ENCODE data around the gene PLCG1.

The PLCG1 gene

DNA sequence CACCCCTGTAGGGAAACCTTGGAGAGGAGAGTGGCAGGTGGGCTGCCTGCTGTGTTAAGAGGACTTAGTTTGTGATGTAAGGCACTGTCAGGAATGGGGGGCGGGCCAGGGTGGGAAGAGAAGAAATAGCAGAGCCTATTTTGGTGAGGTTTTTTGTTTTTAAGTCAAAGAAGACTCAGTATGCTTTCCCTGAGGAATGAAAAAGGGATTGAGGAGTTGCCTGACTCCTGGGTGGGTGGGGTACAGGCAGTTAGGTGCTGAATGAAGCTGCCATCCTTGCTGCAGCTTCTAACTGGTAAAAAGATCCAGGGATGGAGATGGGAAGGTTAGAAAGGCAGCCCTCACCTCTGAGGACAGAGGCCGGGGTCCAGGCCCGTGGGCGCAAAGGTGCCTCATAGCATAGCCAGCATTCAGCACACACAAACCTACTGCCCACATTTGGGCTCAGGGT, 37.9 kb downstream of the PLCG1 start:
- FAIRE-seq: no peak
- TF ChIP-seq POLR2AphosphoS5 (IDR thresholded peaks at IDR 0.05; ENCODE audit: low read depth, low read length) (no peak), SPI1 (IDR thresholded peaks at IDR 0.05; ENCODE audit: low read depth, low read length) (no peak), TAF1 (IDR thresholded peaks at IDR 0.05; ENCODE audit: low read depth, low read length) (no peak)
- DNase-seq (ENCODE audit: insufficient read length, low spot score): no peak

DNA sequence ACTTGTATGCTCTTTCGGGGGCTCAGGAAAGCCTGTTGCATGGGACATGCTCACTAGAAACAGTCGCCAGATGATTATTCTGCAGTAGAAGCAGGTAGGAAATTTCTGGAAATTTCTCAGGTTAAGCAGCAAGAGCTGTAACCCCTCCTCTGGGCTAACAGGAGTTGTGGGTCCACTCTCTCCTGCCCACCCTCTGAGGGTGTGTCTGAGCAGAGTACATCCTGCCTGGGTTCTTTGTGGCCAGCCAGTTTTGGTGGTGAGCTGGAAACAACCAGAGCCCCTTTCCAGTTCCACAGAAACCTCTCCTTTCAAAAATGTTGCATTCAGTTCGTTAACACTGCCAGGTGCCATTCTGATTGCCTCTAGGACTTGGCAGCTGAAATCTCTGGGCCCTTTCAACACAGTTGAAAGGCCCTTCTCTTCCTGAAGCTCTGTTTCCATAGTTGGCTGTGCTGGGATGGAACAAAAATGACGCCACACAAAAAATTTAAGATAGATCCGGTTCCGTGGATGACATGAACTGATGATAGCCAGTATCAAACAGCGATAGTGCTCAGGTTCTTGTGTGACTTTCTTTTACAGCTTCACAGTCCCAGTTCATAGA, 38.5 kb downstream of the PLCG1 start:
- DNase-seq (ENCODE audit: insufficient read length, low spot score) (no peak), FAIRE-seq (no peak)
- TF ChIP-seq SPI1 (IDR thresholded peaks at IDR 0.05; ENCODE audit: low read depth, low read length) (no peak), TAF1 (IDR thresholded peaks at IDR 0.05; ENCODE audit: low read depth, low read length) (no peak), POU2F2 (IDR thresholded peaks at IDR 0.05; ENCODE audit: low read depth, low read length) (no peak)

- DNase-seq (ENCODE audit: insufficient read length, low spot score) (no peak), FAIRE-seq (no peak)
- no peak for TF ChIP-seq POU2F2 (IDR thresholded peaks at IDR 0.05; ENCODE audit: low read depth, low read length)
These were observed 39.6 kb downstream of the PLCG1 start for GRCh38 chr20:41176711-41177552.

DNA sequence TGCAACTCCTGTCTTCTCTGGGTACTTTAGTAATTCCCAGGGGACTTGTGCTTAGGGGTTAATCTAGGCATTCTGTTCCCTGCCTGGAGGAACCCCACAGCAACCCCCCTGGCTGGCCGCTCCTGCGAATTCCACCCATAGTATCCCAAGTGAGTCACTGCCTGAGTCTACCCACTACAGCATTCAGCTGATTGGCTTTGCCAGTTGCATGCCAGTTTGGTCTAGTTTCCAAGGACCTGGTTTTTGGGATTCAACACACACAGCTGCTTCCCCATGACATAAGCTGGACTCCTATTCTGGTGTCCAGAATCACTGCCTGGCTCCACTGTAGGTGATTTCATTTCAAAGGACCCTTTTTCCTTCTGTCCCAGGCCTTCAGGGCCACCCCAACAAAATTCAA, 40.3 kb downstream of the PLCG1 start:
- TF ChIP-seq PAX5 (IDR thresholded peaks at IDR 0.05; ENCODE audit: insufficient read depth, low read length, severe bottlenecking): no peak
- DNase-seq (ENCODE audit: insufficient read length, low spot score) (no peak), FAIRE-seq (no peak)

GRCh38 chr20:41178495-41178894, 41.2 kb downstream of the PLCG1 start:
- TF ChIP-seq SPI1 (IDR thresholded peaks at IDR 0.05; ENCODE audit: low read depth, low read length): no peak
- no peak for TF ChIP-seq POLR2A (IDR thresholded peaks at IDR 0.05; ENCODE audit: low read depth, low read length)
- no peak for TF ChIP-seq POLR2AphosphoS5 (IDR thresholded peaks at IDR 0.05; ENCODE audit: low read depth, low read length)
- no peak for TF ChIP-seq POU2F2 (IDR thresholded peaks at IDR 0.05; ENCODE audit: low read depth, low read length)
- TF ChIP-seq TAF1 (IDR thresholded peaks at IDR 0.05; ENCODE audit: low read depth, low read length): no peak
- no peak for TF ChIP-seq PAX5 (IDR thresholded peaks at IDR 0.05; ENCODE audit: insufficient read depth, low read length, severe bottlenecking)
- FAIRE-seq: no peak
- no peak for DNase-seq (ENCODE audit: insufficient read length, low spot score)

DNA sequence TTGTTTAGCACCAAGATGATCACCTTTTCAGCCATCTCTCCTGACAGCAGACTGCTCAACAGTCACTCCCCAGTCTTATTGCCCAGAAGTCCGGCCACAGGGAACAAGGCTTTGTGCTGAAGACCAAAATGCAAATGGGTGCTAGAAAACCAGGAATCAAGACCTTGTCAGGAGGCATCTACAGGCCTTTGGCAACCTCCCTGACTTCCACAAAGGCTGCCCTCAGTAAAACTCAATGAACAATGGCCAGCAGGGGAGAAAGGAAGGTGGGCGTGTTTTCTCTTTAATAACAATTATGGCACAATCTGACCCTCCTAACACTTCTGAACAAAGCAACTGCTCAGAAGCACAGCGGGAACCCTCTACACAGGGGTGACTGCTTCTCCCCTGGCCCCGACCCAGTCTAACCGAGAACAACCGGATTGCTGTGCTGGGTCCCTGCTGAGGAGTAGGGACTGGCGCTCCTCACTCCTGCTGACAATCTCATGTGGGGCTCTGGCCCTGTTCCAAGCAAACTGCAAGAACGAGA, 41.6 kb downstream of the PLCG1 start:
- no peak for DNase-seq (ENCODE audit: insufficient read length, low spot score)
- no peak for FAIRE-seq
- no peak for TF ChIP-seq POLR2A (IDR thresholded peaks at IDR 0.05; ENCODE audit: low read depth, low read length)

- no peak for TF ChIP-seq POLR2AphosphoS5 (IDR thresholded peaks at IDR 0.05; ENCODE audit: low read depth, low read length)
- TF ChIP-seq SPI1 (IDR thresholded peaks at IDR 0.05; ENCODE audit: low read depth, low read length): no peak
- TF ChIP-seq POU2F2 (IDR thresholded peaks at IDR 0.05; ENCODE audit: low read depth, low read length): no peak
- TF ChIP-seq TAF1 (IDR thresholded peaks at IDR 0.05; ENCODE audit: low read depth, low read length): no peak
- TF ChIP-seq POLR2A (IDR thresholded peaks at IDR 0.05; ENCODE audit: low read depth, low read length): no peak
- TF ChIP-seq PAX5 (IDR thresholded peaks at IDR 0.05; ENCODE audit: insufficient read depth, low read length, severe bottlenecking): no peak
- FAIRE-seq (no peak), DNase-seq (ENCODE audit: insufficient read length, low spot score) (no peak)
These were observed 42.6 kb downstream of the PLCG1 start for GRCh38 chr20:41179961-41180360.

GRCh38 chr20:41180599-41181333, 43.4 kb downstream of the PLCG1 start:
- FAIRE-seq (no peak), DNase-seq (ENCODE audit: insufficient read length, low spot score) (no peak)
- TF ChIP-seq SPI1 (IDR thresholded peaks at IDR 0.05; ENCODE audit: low read depth, low read length): no peak
- no peak for TF ChIP-seq POLR2A (IDR thresholded peaks at IDR 0.05; ENCODE audit: low read depth, low read length)
- no peak for TF ChIP-seq POU2F2 (IDR thresholded peaks at IDR 0.05; ENCODE audit: low read depth, low read length)
- TF ChIP-seq PAX5 (IDR thresholded peaks at IDR 0.05; ENCODE audit: insufficient read depth, low read length, severe bottlenecking): no peak
- no peak for TF ChIP-seq POLR2AphosphoS5 (IDR thresholded peaks at IDR 0.05; ENCODE audit: low read depth, low read length)
- no peak for TF ChIP-seq TAF1 (IDR thresholded peaks at IDR 0.05; ENCODE audit: low read depth, low read length)

DNA sequence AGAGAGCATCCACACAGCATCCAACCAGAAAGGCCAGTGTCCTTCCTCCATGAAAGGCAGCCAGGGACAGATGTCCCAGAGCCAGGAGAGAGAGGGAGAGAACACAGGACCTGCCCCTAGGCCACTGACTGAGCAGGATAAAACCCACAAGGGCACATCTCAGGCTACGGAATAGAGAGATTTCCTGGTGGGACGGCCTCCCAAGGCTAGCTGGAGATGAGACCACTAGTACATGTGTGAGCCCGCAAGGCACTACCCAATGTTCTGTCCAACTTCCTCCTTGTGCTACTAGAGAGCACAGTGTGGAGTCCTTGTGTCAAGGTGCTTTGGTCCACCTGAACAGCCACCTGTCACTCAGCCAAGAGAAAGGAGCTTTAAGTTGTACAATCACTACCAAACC, 44.2 kb downstream of the PLCG1 start:
- TF ChIP-seq POU2F2 (IDR thresholded peaks at IDR 0.05; ENCODE audit: low read depth, low read length) (no peak), POLR2AphosphoS5 (IDR thresholded peaks at IDR 0.05; ENCODE audit: low read depth, low read length) (no peak), SPI1 (IDR thresholded peaks at IDR 0.05; ENCODE audit: low read depth, low read length) (no peak), PAX5 (IDR thresholded peaks at IDR 0.05; ENCODE audit: insufficient read depth, low read length, severe bottlenecking) (no peak), POLR2A (IDR thresholded peaks at IDR 0.05; ENCODE audit: low read depth, low read length) (no peak), TAF1 (IDR thresholded peaks at IDR 0.05; ENCODE audit: low read depth, low read length) (no peak)
- DNase-seq (ENCODE audit: insufficient read length, low spot score): no peak
- no peak for FAIRE-seq

Data from GM12891 (cell line).